Measurements from ENCODE around the gene ZNF442. TPM values are rescaled to one million over a fixed set of nuclear protein-coding genes. Genes with fewer than 3 reads are reported as not detected.
"Not testable (repeated sequence)": the region's sequence is repeated elsewhere in the genome, so short reads cannot be mapped to it uniquely, and the experiment has no call there.

ZNF442 gene
- total RNA-seq, 4 donors from 2014 or later = 3.4 to 6.3 (median 4.3) TPM

DNA sequence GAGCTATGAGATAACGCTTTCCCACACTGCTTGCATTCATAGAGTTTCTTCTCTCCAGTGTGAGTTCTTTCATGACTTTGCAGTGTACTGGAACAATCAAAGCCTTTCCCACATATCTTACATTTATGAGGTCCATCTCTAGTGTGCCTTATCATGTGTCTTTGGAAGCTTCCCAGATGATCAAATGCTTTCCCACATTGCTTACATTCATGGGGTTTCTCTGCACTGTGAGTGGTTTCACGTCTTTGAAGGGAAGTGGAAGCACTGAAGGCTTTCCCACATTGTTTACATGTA, 14.9 kb upstream of the ZNF442 start:
- DNase-seq = no peak
- Histone ChIP-seq H3K4me1 (no peaks in the 10 kb centered on the region), H3K36me3 (peaks cover 4 to 8% of the 10 kb centered on the region in 2 donors), H3K27ac (no peak overlapping the region), H3K4me3 (replicated peaks in 1 of 3) (no peak overlapping the region), H3K27me3 (no peaks in the 10 kb centered on the region), H3K9me3 (no peaks in the 10 kb centered on the region)
- 91% methylated on average over 2 of the region's 2 CpGs for WGBS, 2 donors
- intact Hi-C loops (cut with DNase I) = no loop called here
- no peak for TF ChIP-seq POLR2A (IDR thresholded peaks at IDR 0.05)
- TF ChIP-seq, protein P1, sequence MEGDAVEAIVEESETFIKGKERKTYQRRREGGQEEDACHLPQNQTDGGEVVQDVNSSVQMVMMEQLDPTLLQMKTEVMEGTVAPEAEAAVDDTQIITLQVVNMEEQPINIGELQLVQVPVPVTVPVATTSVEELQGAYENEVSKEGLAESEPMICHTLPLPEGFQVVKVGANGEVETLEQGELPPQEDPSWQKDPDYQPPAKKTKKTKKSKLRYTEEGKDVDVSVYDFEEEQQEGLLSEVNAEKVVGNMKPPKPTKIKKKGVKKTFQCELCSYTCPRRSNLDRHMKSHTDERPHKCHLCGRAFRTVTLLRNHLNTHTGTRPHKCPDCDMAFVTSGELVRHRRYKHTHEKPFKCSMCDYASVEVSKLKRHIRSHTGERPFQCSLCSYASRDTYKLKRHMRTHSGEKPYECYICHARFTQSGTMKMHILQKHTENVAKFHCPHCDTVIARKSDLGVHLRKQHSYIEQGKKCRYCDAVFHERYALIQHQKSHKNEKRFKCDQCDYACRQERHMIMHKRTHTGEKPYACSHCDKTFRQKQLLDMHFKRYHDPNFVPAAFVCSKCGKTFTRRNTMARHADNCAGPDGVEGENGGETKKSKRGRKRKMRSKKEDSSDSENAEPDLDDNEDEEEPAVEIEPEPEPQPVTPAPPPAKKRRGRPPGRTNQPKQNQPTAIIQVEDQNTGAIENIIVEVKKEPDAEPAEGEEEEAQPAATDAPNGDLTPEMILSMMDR (IDR thresholded peaks at IDR 0.05) = no peak

DNA sequence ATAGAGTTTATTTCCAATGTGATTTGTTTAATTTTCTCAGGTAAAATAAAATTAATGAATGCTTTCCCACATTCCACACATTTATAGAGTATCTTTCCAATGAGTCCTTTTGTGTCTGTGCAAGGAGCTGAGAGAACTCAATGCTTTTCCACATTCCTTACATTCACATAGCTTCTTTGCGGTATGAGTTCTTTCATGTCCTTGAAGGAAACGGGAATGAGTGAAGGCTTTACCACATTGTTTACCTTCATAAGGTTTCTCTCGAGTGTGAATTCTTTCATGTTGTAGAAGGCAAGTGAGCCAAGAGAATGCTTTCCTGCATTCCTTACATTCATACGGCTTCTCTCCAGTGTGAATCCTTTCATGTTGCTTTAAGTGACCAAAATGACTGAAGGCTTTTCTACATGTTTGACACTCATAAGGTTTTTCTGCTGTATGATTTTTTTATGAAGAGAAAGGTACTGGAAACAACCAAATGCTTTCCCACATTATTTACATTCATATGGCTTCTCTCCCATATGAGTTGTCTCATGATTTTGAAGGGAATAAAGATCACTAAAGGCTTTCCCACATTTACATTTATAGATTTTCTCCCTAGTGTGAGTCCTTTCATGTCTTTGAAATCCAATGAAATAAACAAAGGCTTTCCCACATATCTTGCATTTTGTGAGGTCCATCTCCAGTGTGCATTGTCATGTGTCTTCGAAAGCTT, 14.4 kb upstream of the ZNF442 start:
- Histone ChIP-seq H3K36me3 (peaks cover 4 to 8% of the 10 kb centered on the region in 2 donors), H3K9me3 (no peaks in the 10 kb centered on the region), H3K4me3 (replicated peaks in 1 of 3) (no peak overlapping the region), H3K27me3 (no peaks in the 10 kb centered on the region), H3K4me1 (no peaks in the 10 kb centered on the region), H3K27ac (no peak overlapping the region)
- no peak for DNase-seq
- 86 to 88% methylated on average over 5 of the region's 5 CpGs for WGBS, 2 donors
- no peak for TF ChIP-seq POLR2A (IDR thresholded peaks at IDR 0.05)
- TF ChIP-seq, protein P1 (IDR thresholded peaks at IDR 0.05) = no peak
- intact Hi-C loops (cut with DNase I) = no loop called here

DNA sequence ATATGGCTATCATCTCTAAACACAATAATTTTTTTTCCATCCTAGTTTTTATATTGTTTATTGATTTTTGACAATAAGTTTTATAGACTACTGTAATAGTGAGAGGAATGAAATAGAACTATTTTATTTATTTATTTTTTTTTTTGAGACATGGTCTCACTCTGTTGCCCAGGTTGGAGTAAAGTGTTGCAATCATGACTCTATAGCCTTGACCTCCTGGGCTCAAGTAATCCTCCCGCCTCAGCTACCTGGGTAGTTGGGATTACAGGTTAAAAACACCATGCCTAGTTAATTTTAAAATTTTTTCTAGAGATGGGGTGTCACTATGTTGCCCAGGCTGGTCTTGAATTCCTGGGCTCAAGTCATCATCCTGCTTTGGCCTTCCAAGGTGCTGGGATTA, 8.5 kb upstream of the ZNF442 start:
- DNase-seq = no peak
- no peaks in the 10 kb centered on the region for H3K4me1 ChIP-seq
- H3K9me3 ChIP-seq = no peaks in the 10 kb centered on the region
- TF ChIP-seq, protein P1 (IDR thresholded peaks at IDR 0.05) = no peak
- TF ChIP-seq POLR2A (IDR thresholded peaks at IDR 0.05) = no peak
- intact Hi-C loops (cut with DNase I) = no loop called here
- WGBS, 2 donors = 97 to 100% methylated on average over 1 of the region's 1 CpG
- H3K36me3 ChIP-seq = no peaks in the 10 kb centered on the region
- H3K4me3 ChIP-seq (replicated peaks in 1 of 3) = no peak overlapping the region
- no peak overlapping the region for H3K27ac ChIP-seq
- H3K27me3 ChIP-seq = no peaks in the 10 kb centered on the region

DNA sequence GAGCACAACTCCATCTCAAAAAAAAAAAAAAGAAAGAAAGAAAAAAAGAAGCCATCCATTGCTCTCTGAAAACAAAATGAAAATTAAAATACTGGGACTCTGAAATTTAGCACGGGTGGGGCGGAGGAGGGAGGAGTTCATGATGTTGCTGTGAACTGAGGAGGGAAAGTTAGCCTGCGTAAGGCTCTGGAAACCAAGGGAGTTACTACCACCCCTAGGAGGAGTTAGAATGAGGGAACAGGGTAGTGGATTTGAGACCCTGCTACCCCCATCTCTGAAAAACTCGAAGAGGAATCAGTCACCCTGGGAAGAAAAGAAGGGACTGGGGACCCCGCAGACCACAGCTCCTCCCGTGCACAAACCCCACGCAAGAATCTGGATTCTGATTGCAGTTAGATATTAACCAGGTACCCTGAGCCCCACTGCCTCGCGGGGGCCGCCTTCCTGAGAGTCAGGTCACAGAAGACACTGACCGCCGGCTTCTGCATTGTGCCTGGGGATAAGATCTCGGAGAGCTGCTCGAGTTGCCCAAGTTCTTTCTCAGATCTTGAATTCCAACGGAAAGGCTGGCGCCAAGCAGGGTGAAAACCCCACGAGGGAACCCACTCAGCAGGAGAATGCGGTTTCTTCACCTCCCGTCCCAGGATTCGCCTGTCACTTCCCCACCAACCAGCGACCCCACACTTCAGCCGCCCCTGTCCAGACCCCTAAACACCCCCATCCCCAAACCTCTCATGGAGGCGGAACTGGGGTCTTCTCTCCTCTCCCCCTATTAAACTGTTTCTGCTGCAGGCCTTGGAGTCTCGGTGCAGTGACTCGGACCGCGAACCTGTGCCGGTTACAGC, 870 bp downstream of the ZNF442 start:
- Histone ChIP-seq H3K4me3 (replicated peaks in 1 of 3) (peak overlapping the region; percentile 30 to 93 (median 61)), H3K27me3 (no peaks in the 10 kb centered on the region), H3K9me3 (no peaks in the 10 kb centered on the region), H3K36me3 (no peaks in the 10 kb centered on the region), H3K27ac (peak overlapping the region; percentile 52 to 86 (median 67)), H3K4me1 (peaks cover 5 to 8% of the 10 kb centered on the region in 2 donors)
- intact Hi-C loops (cut with DNase I) = no loop called here
- TF ChIP-seq POLR2A (IDR thresholded peaks at IDR 0.05) = no peak
- TF ChIP-seq, protein P1 (IDR thresholded peaks at IDR 0.05) = no peak
- DNase-seq = peak; percentile 22 to 24
- WGBS, 2 donors = 7 to 8% methylated on average over 26 to 27 of the region's 28 CpGs

DNA sequence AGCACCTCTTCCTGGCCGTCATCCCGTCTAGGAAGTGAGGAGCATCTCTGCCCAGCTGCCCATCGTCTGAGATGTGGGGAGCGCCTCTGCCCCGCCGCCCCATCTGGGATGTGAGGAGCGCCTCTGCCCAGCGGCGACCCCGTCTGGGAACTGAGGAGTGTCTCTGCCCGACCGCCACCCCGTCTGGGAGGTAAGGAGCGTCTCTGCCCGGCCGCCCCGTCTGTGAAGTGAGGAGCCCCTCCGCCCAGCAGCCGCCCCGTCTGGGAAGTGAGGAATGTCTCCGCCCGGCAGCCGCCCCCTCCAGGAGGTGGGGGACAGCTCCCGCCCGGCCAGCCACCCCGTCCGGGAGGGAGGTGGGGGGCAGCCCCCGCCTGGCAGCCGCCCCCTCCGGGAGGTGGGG, 3.2 kb downstream of the ZNF442 start:
- DNase-seq; intact Hi-C loops (cut with DNase I): not testable (repeated sequence)

More for the DNA sequence above, 3.2 kb downstream of the ZNF442 start:
- 99% methylated on average over 16 of the region's 30 CpGs for WGBS, 2 donors
- not testable (repeated sequence) for H3K27ac ChIP-seq; H3K4me3 ChIP-seq (replicated peaks in 1 of 3); H3K36me3 ChIP-seq; H3K4me1 ChIP-seq; H3K27me3 ChIP-seq; H3K9me3 ChIP-seq
